Neuronal stem cell (in vitro differentiated cells): ENCODE results near the gene RPS14.

ENCODE experiments used
- DNase-seq: peaks from one replicate; pipeline ENCODE4 v3.0.0-alpha.2; 2013; ENCODE audit warnings: low spot score
- H2AFZ ChIP-seq: one replicate; pipeline ENCODE4 v1.6.1; 2013; ENCODE audit warnings: mild to moderate bottlenecking, low read length, inconsistent platforms
- H2AK5ac ChIP-seq: 2 replicates; pipeline ENCODE4 v1.6.1; 2013; ENCODE audit warnings: low read depth, mild to moderate bottlenecking, inconsistent platforms, low read length, moderate library complexity, mixed read lengths
- H2BK120ac ChIP-seq: 2 replicates; pipeline ENCODE4 v1.6.1; 2013; ENCODE audit warnings: low read depth, mild to moderate bottlenecking, inconsistent platforms, low read length, moderate library complexity, mixed read lengths
- H2BK12ac ChIP-seq: one replicate; pipeline ENCODE4 v1.6.1; 2013; ENCODE audit warnings: low read length, inconsistent platforms
- H2BK15ac ChIP-seq: 2 replicates; pipeline ENCODE4 v1.6.1; 2013; ENCODE audit warnings: mild to moderate bottlenecking, low read length, inconsistent platforms, mixed read lengths
- H2BK5ac ChIP-seq: one replicate; pipeline ENCODE4 v1.6.1; 2013; ENCODE audit warnings: inconsistent platforms, mild to moderate bottlenecking, low read length, moderate library complexity
- H3K14ac ChIP-seq: one replicate; pipeline ENCODE4 v1.6.1; 2013; ENCODE audit warnings: low read length, inconsistent platforms
- H3K18ac ChIP-seq: 2 replicates; pipeline ENCODE4 v1.6.1; 2013; ENCODE audit warnings: low read length, inconsistent platforms
- H3K23ac ChIP-seq: 2 replicates; pipeline ENCODE4 v1.6.1; 2013; ENCODE audit warnings: low read depth, mild to moderate bottlenecking, mixed read lengths, low read length, inconsistent platforms; ENCODE audit not compliant: poor library complexity
- H3K27ac ChIP-seq: replicated peaks from 3 replicates; pipeline ENCODE4 v1.5.1; 2013; ENCODE audit warnings: low read length, inconsistent platforms
- H3K27me3 ChIP-seq, 3 experiments: 2 replicates each; pipeline ENCODE4 v1.6.1; 2013; ENCODE audit warnings: low read length in 3 of 3, mild to moderate bottlenecking in 2 of 3, inconsistent platforms in 1 of 3, low read depth in 1 of 3, mixed read lengths in 1 of 3, moderate library complexity in 1 of 3; ENCODE audit not compliant: control insufficient read depth in 3 of 3, insufficient read depth in 3 of 3
- H3K36me3 ChIP-seq, 2 donors: replicated peaks in 1 of 2; 2 replicates each; pipeline ENCODE4 v1.6.1; 2013; ENCODE audit warnings: low read length in 2 of 2; ENCODE audit not compliant: control insufficient read depth in 2 of 2, insufficient read depth in 2 of 2
- H3K4ac ChIP-seq: 2 replicates; pipeline ENCODE4 v1.6.1; 2013; ENCODE audit warnings: inconsistent platforms, mild to moderate bottlenecking, low read length, moderate library complexity
- H3K4me1 ChIP-seq, 2 donors: 1 replicate in 1 of 2; 2 replicates in 1 of 2; pipeline ENCODE4 v1.6.1; 2013; ENCODE audit warnings: low read length in 2 of 2, low read depth in 1 of 2; ENCODE audit not compliant: control insufficient read depth in 2 of 2, insufficient read depth in 1 of 2
- H3K4me2 ChIP-seq: one replicate; pipeline ENCODE4 v1.6.1; 2013; ENCODE audit warnings: mild to moderate bottlenecking, low read length, inconsistent platforms; ENCODE audit not compliant: insufficient read depth, poor library complexity, severe bottlenecking
- H3K4me3 ChIP-seq, 2 donors: 2 replicates each; pipeline ENCODE4 v1.5.1; 2013; ENCODE audit warnings: low read length in 2 of 2, mild to moderate bottlenecking in 2 of 2, inconsistent platforms in 1 of 2, moderate library complexity in 1 of 2
- H3K79me1 ChIP-seq: one replicate; pipeline ENCODE4 v1.6.1; 2013; ENCODE audit warnings: low read depth, mild to moderate bottlenecking, inconsistent platforms, low read length, moderate library complexity
- H3K9ac ChIP-seq: one replicate; pipeline ENCODE4 v1.6.1; 2013; ENCODE audit warnings: mild to moderate bottlenecking, low read depth, low read length, inconsistent platforms; ENCODE audit not compliant: poor library complexity
- H3K9me3 ChIP-seq, 2 donors: replicated peaks in 1 of 2; 2 replicates each; pipeline versions ENCODE3 to v1.6.1; 2013; ENCODE audit warnings: low read length in 2 of 2, mild to moderate bottlenecking in 2 of 2, inconsistent platforms in 1 of 2, low read depth in 1 of 2, mixed read lengths in 1 of 2, moderate library complexity in 1 of 2; ENCODE audit not compliant: control insufficient read depth in 2 of 2, insufficient read depth in 1 of 2
- H4K8ac ChIP-seq: one replicate; pipeline ENCODE4 v1.6.1; 2013; ENCODE audit warnings: low read depth, mild to moderate bottlenecking, inconsistent platforms, low read length, moderate library complexity
- H4K91ac ChIP-seq: one replicate; pipeline ENCODE4 v1.6.1; 2013; ENCODE audit warnings: low read length, low read depth, mild to moderate bottlenecking, inconsistent platforms; ENCODE audit not compliant: poor library complexity
- WGBS, 2 donors: extraction: QIAGEN DNeasy Blood & Tissue Kit; methylation state at CpG; one replicate each; pipeline ENCODE4 v1.1.7; 2013; ENCODE audit warnings: missing lambda C conversion rate in 2 of 2, mixed read lengths in 1 of 2; ENCODE audit not compliant: insufficient read length in 2 of 2, insufficient replicate concordance in 1 of 2; ENCODE audit errors: extremely low coverage in 2 of 2; 5-methylcytosine and 5-hydroxymethylcytosine counted together

RPS14 gene

GRCh38 chr5:150485693-150486401 is 36.3 kb upstream of the RPS14 start:
- Histone ChIP-seq H3K4ac (peak overlapping the region; percentile 87), H3K14ac (peak overlapping the region; percentile 91), H3K27ac (peak overlapping the region; percentile 98), H2BK15ac (peak overlapping the region; percentile 11), H3K9ac (peak overlapping the region; percentile 99), H3K4me3 (peak overlapping the region; percentile 86 to 99), H3K18ac (peak overlapping the region; percentile 100), H3K9me3 (no peaks in the 10 kb centered on the region), H4K91ac (peak overlapping the region; percentile 75), H2BK120ac (peak overlapping the region; percentile 88), H4K8ac (peak overlapping the region; percentile 6), H3K23ac (peak overlapping the region; percentile 70), H3K4me1 (peaks cover 30 to 38% of the 10 kb centered on the region in 2 donors), H2BK12ac (peak overlapping the region; percentile 79), H3K4me2 (peak overlapping the region; percentile 56), H3K27me3 (no peaks in the 10 kb centered on the region), H2AFZ (peak overlapping the region; percentile 91), H2AK5ac (peak overlapping the region; percentile 88), H2BK5ac (peak overlapping the region; percentile 91), H3K36me3 (peaks cover 0 to 17% of the 10 kb centered on the region in 2 donors), H3K79me1 (peaks cover 13% of the 10 kb centered on the region)
- peak; percentile 67 for DNase-seq
- no CpG with 5 or more reads among the region's 90 CpGs for WGBS, 2 donors

GRCh38 chr5:150484964-150485692 is 35.6 kb upstream of the RPS14 start:
- no peaks in the 10 kb centered on the region for H3K27me3 ChIP-seq
- H2AFZ ChIP-seq = peak overlapping the region; percentile 91
- peak; percentile 49 for DNase-seq
- H3K9ac ChIP-seq = peak overlapping the region; percentile 99
- peaks cover 12% of the 10 kb centered on the region for H3K79me1 ChIP-seq
- H4K91ac ChIP-seq = no peak overlapping the region
- H3K4ac ChIP-seq = no peak overlapping the region
- H3K4me1 ChIP-seq = peaks cover 30 to 36% of the 10 kb centered on the region in 2 donors
- H3K27ac ChIP-seq = peak overlapping the region; percentile 98
- peak overlapping the region; percentile 56 for H3K4me2 ChIP-seq
- H3K18ac ChIP-seq = peak overlapping the region; percentile 100
- peak overlapping the region; percentile 91 for H2BK5ac ChIP-seq
- H2AK5ac ChIP-seq = peak overlapping the region; percentile 88
- H3K4me3 ChIP-seq = peak overlapping the region; percentile 86 to 99
- H2BK15ac ChIP-seq = peak overlapping the region; percentile 11
- H4K8ac ChIP-seq = peak overlapping the region; percentile 73
- H2BK120ac ChIP-seq = no peak overlapping the region
- WGBS, 2 donors = no CpG with 5 or more reads among the region's 28 CpGs
- H3K36me3 ChIP-seq = peaks cover 0 to 10% of the 10 kb centered on the region in 2 donors
- H3K9me3 ChIP-seq = no peaks in the 10 kb centered on the region
- H3K14ac ChIP-seq = no peak overlapping the region
- peak overlapping the region; percentile 86 for H2BK12ac ChIP-seq
- H3K23ac ChIP-seq = peak overlapping the region; percentile 70

- H3K27ac ChIP-seq = no peak overlapping the region
- no peak overlapping the region for H2BK5ac ChIP-seq
- H3K27me3 ChIP-seq = no peaks in the 10 kb centered on the region
- no peak overlapping the region for H3K4me3 ChIP-seq
- no peak overlapping the region for H3K9ac ChIP-seq
- no peaks in the 10 kb centered on the region for H3K36me3 ChIP-seq
- H3K4ac ChIP-seq = no peak overlapping the region
- H2AFZ ChIP-seq = no peak overlapping the region
- no peak overlapping the region for H2BK12ac ChIP-seq
- H3K9me3 ChIP-seq = no peaks in the 10 kb centered on the region
- peak overlapping the region; percentile 53 for H2AK5ac ChIP-seq
- no peak overlapping the region for H3K4me2 ChIP-seq
- no peak overlapping the region for H3K14ac ChIP-seq
- H3K79me1 ChIP-seq = peaks cover 2% of the 10 kb centered on the region
- peaks cover 9% of the 10 kb centered on the region in 2 donors for H3K4me1 ChIP-seq
- H3K18ac ChIP-seq = no peak overlapping the region
- no CpG with 5 or more reads among the region's 6 CpGs for WGBS, 2 donors
- H3K23ac ChIP-seq = peak overlapping the region; percentile 52
- no peak overlapping the region for H2BK120ac ChIP-seq
- peak overlapping the region; percentile 19 for H2BK15ac ChIP-seq
- H4K91ac ChIP-seq = no peak overlapping the region
- no peak for DNase-seq
- no peak overlapping the region for H4K8ac ChIP-seq
Observed at GRCh38 chr5:150481972-150482406, 32.5 kb upstream of the RPS14 start.

- Histone ChIP-seq H2BK5ac (no peak overlapping the region), H3K23ac (peak overlapping the region; percentile 52), H3K14ac (no peak overlapping the region), H3K4me1 (peaks cover 8% of the 10 kb centered on the region in 2 donors), H3K27me3 (no peaks in the 10 kb centered on the region), H3K9ac (no peak overlapping the region), H3K4me2 (no peak overlapping the region), H3K9me3 (no peaks in the 10 kb centered on the region), H2BK15ac (peak overlapping the region; percentile 19), H4K91ac (no peak overlapping the region), H4K8ac (no peak overlapping the region), H3K36me3 (no peaks in the 10 kb centered on the region), H2BK120ac (no peak overlapping the region), H3K27ac (no peak overlapping the region), H3K4ac (no peak overlapping the region), H2AFZ (no peak overlapping the region), H2AK5ac (peak overlapping the region; percentile 53), H3K79me1 (peaks cover 2% of the 10 kb centered on the region), H2BK12ac (no peak overlapping the region), H3K18ac (no peak overlapping the region), H3K4me3 (no peak overlapping the region)
- no CpG with 5 or more reads among the region's 6 CpGs for WGBS, 2 donors
- no peak for DNase-seq
Observed at GRCh38 chr5:150481708-150481965, 32.1 kb upstream of the RPS14 start.
